AG09309 (cell line): ENCODE results near the gene HYAL1.
"Not testable (repeated sequence)": the region's sequence is repeated elsewhere in the genome, so short reads cannot be mapped to it uniquely, and the experiment has no call there.

ENCODE experiments used
- DNase-seq: peaks from one replicate; pipeline ENCODE4 v3.0.0-alpha.2; 2010; ENCODE audit warnings: low read depth
- H3K4me3 ChIP-seq: 2 replicates; pipeline ENCODE4 v1.5.1; 2011; ENCODE audit warnings: mild to moderate bottlenecking, low read depth, low read length, moderate library complexity; ENCODE audit not compliant: control insufficient read depth
- CTCF ChIP-seq: IDR thresholded peaks from 2 replicates; pipeline ENCODE4 v1.5.1; 2011; ENCODE audit warnings: mild to moderate bottlenecking, low read depth, low read length, inconsistent platforms; ENCODE audit not compliant: insufficient read depth, control insufficient read depth; ENCODE audit errors: missing control alignments

The HYAL1 gene

GRCh38 chr3:50318615-50319014 lies 15.2 kb upstream of the HYAL1 start:
- DNase-seq: no peak
- TF ChIP-seq CTCF: no peak
- no peak overlapping the region for H3K4me3 ChIP-seq

- no peak overlapping the region for H3K4me3 ChIP-seq
- no peak for TF ChIP-seq CTCF
- no peak for DNase-seq
Observed at GRCh38 chr3:50318163-50318562, 14.8 kb upstream of the HYAL1 start.

GRCh38 chr3:50317300-50317699 lies 13.9 kb upstream of the HYAL1 start:
- no peak for TF ChIP-seq CTCF
- H3K4me3 ChIP-seq: no peak overlapping the region
- DNase-seq: no peak

DNA sequence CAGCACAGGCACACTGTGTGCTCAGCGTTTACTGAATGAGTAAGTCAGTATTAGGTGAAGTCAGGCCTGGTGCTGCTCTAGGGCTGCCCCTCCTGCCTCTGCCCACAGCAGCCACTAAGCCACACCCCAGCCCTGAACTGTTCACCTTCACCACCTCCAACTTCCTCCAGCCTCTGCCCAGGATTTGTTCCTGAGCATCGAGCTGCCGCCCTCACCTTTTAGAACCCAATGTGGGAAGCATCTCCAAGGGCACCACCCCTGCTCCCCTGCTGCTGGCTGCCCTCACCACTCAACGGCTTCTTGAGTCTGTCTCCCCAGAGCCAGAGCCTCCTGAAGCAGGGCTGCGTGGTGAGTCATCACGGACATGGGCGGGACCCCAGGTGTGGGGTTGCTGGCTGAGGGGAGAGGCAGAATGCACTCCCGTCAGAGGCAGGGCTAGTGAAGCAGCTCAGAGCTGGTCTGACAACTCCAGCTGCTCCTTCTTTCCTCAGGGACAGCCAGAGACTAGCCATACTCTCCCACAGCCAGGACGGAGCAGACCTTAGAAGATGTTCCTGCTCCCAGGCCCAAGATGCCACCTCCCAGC lies 13.4 kb upstream of the HYAL1 start:
- no peak for TF ChIP-seq CTCF
- H3K4me3 ChIP-seq: no peak overlapping the region
- DNase-seq: no peak

GRCh38 chr3:50314816-50315215 lies 11.4 kb upstream of the HYAL1 start:
- no peak for DNase-seq
- TF ChIP-seq CTCF: no peak
- H3K4me3 ChIP-seq: no peak overlapping the region

GRCh38 chr3:50314342-50314741 lies 11.0 kb upstream of the HYAL1 start:
- no peak for DNase-seq
- no peak for TF ChIP-seq CTCF
- no peak overlapping the region for H3K4me3 ChIP-seq

DNA sequence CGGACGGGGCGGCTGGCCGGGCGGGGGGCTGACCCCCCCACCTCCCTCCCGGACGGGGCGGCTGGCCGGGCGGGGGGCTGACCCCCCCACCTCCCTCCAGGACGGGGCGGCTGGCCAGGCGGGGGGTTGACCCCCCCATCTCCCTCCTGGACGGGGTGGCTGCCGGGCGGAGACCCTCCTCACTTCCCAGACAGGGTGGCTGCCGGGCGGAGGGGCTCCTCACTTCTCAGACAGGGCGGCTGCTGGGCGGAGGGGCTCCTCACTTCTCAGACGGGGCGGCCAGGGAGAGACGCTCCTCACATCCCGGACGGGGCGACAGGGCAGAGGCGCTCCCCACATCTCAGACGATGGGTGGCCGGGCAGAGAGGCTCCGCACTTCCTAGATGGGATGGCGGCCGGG lies 8.7 kb upstream of the HYAL1 start:
- DNase-seq: not testable (repeated sequence)

More for the DNA sequence above, 8.7 kb upstream of the HYAL1 start:
- not testable (repeated sequence) for H3K4me3 ChIP-seq
